Stimulated activated CD4-positive, alpha-beta T cell treated with anti-CD3 and anti-CD28 coated beads, Interleukin-12 subunit alpha, Interleukin-12 subunit beta, amount 100 ng/mL, for 24 hours (primary cell): ENCODE data around the gene OSMR.
"Not testable (repeated sequence)": the region's sequence is repeated elsewhere in the genome, so short reads cannot be mapped to it uniquely, and the experiment has no call there.

ENCODE experiments used
- DNase-seq, 2 experiments: peaks; one replicate each; pipeline ENCODE4 v3.0.0-alpha.2; 2020; ENCODE audit warnings: low read depth in 2 of 2

Gene OSMR

DNA sequence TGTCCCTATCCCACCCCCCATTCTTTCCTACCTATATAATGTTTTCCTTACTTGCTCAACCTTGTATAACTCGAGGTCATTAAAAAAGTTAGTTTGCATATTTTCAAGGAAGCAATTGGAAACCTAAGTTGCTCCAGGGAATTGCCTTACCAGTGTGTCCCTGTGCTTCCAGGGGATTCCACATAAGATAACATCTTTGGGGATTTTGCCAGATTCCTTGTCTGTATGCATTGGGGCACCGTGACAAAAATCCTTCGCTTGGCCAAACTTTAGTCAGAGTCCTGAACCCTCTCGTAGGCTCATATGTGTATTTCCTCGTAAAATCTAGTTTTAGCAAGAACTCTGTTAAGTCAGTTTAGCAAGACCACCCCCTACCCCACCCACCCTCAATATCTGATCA lies 14.7 kb upstream of the OSMR start:
- no peak for DNase-seq

DNA sequence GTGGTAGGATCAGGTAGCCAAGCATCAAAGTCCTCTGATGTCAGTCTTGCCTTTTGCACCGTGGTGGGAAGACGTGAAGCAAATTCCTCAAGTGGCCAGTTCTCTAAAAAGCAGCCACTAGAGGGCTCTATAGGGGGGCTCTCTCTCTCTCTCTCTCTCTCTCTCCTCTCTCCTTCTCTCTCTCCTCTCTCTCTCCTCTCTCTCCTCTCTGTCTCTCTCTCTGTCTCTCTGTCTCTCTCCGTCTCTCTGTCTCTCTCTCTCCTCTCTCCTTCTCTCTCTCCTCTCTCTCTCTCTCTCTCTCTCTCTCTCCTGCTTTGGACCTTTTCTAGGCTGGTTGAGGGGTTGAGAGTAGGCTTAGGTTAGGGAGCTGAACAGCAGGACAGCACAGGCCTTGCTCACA lies 13.9 kb upstream of the OSMR start:
- DNase-seq = no peak

DNA sequence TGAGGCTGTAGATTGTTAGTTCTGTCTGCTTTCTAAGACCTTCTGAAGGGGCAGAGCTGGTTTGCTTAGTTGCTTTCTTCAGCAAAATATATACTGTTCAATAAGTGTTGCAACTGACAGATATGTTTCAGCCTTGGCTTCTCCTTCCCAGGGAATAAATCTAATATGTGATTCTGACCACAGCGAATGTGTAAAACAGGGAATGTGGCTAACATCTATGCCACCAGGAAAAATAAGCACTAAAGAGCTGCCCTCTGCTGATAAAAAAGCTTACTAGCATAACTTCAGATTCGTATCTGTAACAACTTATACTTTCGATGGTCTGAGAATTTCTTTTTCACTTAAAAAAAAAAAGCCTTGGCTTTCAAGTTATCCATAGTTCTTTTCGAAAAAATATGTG lies 13.0 kb upstream of the OSMR start:
- DNase-seq = no peak

DNA sequence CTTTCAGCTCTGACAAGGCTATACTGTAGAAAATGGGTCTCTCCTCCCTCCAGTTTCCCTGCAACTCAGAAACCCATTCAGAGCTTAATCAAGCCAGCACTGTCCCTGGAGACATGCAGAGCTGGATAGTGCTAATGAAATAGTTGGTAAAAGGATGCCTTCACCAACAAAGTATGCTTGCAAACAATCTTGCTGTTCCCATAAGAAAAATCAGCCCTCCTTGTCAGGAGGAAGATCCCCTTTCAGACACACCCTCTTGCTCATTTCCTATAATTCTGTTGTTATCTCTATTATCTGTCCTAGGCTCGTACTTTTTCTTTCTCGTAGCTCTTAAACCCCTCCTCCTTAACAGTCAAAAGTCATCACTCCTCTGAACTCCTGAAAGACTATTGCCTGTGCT lies 9.9 kb upstream of the OSMR start:
- no peak for DNase-seq

DNA sequence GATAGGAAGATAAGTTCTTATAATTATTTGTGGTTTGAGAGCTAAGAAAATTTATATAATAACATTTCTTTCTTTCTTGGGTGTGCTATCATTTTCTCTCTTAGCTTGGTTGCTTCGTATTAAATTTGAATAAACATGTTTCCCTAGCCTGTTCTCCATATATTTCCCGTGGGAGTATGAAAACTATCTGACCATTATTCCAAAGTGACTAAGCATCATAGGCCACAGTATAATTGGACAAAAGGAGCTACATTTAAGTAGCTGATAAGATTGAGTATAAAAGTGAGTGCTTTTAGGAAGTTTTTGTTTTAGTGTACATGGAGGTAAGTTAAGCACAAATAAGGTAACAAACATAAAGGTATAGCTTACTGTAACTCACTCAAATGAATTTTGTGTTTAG lies 8.4 kb upstream of the OSMR start:
- no peak for DNase-seq

DNA sequence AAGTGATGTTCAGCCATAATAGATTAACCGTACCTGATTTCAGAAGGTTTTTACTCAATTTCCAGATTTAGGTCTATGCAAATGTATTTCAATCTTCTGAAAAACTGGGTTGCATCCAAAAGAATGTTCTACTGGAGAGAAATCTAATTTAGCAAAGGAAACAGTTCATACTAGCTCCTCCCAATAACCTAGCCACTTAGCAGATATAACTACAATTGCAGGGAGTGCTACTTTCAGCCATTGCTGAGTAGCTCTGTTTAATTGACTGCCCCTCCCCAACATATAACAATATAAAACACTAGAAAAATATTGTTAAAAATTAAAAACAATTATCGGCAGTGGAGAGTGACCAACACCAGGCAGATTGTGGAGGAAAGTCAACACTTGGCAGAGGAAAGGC lies 7.9 kb upstream of the OSMR start:
- DNase-seq = no peak

DNA sequence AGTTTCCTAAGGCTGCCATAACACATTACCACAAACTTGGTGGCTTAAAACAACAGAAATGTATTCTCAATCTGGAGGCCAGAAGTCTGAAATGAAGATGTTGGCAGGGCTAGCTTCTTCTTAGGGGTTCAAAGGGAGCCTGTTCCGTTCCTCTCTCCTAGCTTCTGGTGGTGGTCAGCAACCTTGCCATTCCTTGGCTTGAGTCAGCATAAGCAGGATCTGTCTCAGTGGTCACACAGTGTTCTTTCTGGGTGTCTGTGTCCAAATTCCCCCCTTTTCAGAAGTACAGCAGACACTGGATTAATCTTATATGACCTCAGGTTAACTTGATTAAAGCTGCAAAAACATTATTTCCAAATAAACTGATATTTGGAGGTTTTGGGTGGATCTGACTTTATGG lies 2.1 kb upstream of the OSMR start:
- no peak for DNase-seq

DNA sequence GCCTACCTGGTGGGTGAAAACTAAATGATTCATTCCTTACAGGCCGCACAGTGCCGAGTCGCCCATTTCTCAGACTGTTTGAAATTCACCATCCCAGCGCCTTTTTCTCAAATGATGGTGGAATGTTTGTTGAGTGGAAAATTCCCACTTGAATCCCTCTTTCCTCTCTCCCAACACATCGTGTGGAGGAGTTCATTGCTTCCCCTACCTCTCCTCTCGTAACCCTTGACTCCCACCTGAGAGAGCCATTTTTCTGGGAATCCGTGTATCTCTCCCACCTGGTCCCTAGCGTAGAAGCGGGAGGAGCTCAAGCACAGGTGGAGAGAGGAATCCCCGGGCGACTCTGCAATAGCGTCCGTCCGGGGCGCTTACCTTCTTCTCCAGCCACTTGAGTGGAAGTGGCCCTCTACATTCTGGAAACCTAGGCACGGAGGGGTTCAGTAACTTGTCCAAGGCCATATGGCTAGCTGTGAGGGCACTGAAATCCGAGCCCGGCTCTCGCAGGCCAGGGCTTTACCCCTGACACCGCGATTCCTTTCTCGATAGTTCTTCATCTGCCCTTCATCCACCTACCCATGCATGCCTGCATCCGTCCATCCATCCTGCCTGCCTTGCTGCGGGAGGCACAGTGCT lies 683 bp downstream of the OSMR start:
- DNase-seq = no peak

DNA sequence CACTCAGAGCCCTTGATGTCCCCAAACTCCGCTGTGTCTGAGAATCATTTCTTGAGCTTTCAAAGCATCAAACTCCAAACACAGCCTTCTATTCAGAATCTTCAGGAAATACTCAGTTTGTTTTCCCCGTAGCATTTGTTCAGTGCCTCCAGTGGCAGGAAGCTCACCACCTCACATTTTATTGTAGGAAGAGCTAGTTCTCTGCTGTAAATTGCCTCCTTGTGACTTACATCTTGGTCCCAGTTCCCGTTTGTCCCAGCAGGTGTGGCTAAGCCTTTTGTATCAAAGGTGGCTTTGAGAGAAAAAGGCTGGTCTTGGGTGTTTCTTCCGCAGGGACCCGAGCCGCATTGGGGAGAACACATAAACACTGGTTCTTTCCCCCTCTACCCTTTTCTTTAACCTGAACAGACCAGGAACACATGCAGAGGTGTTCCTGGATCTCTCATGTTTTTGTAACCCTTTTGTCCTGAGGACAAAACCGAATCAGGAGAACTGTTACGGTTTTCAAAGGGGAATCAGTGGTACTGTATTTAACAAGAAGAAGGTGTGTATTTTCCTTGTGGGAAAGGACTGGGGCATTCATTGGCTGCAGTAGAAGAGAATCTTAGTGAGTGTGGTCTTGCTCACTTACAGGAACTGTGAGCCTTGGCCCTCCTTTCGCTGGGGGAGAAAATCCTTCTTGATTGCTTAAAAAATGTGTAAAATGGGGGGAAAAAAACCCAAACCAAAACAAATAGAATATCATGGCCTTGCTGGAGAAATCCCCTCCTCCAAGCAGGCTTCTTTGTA lies 1.9 kb downstream of the OSMR start:
- no peak for DNase-seq

DNA sequence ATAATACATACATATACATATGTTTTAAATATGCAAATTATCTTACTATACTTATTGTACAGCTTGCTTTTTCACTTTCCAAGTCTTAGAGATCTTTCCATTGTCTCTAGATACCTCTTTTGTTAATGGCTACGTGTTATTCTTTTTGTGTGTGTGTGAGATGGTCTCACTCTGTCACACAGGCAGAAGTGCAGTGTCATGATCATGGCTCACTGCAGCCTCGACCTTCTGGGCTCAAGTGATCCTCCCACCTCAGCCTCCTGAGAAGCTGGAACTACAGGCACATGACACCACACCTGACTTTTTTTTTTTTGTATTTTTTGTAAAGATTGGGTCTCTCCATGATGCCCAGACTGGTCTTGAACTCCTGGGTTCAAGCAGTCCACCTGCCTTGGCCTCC lies 2.8 kb downstream of the OSMR start:
- no peak for DNase-seq

DNA sequence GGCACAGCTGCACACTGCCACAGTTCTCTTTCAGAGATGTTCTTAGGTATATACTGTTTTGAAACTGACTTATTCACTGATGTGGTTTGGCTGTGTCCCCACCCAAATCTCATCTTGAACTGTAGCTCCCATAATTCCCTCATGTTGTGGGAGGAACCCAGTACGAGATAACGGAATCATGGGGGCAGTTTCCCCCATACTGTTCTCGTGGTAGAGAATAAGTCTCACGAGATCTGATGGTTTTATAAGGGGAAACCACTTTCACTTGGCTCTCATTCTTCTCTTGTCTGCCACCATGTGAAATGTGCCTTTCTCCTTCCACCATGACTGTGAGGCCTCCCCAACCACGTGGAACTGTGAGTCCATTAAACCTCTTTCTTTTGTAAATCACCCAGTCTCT lies 5.8 kb downstream of the OSMR start:
- not testable (repeated sequence) for DNase-seq

DNA sequence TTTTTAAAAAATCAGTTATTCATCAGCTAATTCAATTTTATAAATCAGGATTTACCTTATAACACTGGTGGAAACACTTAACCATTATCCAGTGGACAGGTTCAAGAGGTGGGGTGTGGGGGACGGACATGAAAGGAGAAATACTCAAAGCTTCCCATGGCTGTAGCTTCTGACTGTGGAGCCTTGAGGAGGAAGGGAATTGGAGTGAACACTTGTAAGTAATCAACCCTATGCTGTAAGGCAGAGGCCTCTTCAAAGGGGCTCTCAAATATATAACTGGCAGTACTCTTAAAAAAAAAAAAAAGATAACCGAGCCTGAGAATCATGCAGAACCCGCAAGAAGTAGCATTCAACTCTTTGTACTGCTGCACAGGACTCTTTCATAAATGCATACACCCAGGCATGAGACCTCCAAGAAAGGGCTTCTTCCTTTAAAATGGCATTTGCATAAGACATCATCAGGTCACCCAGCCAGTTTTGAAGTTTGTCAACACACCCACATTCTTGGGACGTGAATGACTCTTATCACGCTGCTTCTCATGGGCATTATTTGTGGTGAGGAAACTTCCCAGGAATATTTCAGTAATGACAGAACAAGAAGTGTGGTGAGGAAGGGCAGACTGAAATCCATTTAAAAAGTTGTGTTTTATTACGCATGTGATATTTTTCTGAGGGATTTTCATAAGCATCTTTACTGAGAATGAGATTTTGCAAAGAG lies 8.1 kb downstream of the OSMR start:
- no peak for DNase-seq

DNA sequence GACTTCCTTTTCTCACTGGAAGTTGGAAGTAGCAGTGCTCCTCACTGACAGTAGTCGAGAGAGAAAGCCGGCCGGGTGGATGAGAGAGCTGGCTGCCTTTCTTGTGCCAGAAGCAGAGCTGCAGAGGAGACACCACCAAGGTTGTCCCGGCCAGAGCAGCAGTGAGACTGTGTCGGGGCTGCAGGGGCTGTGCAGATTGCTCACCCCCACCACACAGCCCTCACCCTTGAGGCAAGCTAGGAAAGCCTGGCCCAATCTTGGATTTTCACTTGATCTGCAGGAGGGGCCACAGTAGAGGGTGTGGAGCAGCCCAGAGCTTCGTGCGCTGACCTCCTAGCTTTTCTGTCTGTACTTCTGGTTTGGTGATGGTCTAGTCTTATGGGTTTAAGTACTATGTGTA lies 9.1 kb downstream of the OSMR start:
- no peak for DNase-seq

DNA sequence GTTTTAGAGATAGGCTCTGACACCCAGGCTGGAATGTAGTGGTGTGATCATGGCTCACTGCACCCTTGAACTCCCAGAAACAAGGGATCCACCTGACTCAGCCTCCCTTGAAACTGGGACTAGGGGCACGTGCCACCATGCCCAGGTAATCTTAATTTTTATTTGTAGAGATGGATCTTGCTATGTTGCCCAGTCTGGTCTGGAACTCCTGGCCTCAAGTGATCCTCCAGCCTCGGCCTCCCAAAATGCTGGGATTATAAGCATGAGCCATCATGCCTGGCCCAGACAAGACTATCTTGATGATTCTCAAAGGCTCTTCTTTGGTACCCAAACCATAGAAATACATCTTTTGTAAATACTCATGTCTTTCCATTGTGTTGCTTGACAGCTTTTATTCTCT lies 10.8 kb downstream of the OSMR start:
- no peak for DNase-seq

DNA sequence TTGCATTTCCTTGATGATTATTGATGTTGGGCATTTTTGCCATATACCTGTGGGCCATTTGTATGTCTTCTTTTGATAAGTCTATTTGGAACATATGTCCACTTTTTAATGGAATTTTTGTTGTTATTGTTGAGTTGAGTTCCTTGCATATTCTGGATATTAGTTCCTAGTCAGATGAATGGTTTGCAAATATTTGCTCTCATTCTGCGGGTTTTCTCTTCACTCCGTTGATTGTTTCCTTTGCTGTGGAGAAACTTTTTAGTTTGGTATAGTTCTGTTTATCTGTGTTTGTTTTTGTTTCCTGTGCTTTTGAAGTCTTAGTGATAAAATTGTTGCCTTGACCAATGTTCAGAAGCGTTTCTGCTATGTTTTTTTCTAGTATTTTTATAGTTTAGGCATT lies 13.0 kb downstream of the OSMR start:
- no peak for DNase-seq

DNA sequence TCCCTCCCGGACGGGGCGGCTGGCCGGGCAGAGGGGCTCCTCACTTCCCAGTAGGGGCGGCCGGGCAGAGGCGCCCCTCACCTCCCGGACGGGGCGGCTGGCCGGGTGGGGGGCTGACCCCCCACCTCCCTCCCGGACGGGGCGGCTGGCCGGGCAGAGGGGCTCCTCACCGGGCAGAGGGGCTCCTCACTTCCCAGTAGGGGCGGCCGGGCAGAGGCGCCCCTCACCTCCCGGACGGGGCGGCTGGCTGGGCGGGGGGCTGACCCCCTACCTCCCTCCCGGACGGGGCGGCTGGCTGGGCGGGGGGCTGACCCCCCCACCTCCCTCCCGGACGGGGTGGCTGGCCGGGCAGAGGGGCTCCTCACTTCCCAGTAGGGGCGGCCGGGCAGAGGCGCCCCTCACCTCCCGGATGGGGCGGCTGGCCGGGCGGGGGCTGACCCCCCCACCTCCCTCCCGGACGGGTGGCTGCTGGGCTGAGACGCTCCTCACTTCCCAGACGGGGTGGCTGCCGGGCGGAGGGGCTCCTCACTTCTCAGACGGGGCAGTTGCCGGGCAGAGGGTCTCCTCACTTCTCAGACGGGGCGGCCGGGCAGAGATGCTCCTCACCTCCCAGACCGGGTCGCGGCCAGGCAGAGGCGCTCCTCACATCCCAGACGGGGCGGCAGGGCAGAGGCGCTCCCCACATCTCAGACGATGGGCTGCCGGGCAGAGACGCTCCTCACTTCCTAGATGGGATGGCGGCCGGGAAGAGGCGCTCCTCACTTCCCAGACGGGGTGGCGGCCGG lies 16.4 kb downstream of the OSMR start:
- DNase-seq = not testable (repeated sequence)

DNA sequence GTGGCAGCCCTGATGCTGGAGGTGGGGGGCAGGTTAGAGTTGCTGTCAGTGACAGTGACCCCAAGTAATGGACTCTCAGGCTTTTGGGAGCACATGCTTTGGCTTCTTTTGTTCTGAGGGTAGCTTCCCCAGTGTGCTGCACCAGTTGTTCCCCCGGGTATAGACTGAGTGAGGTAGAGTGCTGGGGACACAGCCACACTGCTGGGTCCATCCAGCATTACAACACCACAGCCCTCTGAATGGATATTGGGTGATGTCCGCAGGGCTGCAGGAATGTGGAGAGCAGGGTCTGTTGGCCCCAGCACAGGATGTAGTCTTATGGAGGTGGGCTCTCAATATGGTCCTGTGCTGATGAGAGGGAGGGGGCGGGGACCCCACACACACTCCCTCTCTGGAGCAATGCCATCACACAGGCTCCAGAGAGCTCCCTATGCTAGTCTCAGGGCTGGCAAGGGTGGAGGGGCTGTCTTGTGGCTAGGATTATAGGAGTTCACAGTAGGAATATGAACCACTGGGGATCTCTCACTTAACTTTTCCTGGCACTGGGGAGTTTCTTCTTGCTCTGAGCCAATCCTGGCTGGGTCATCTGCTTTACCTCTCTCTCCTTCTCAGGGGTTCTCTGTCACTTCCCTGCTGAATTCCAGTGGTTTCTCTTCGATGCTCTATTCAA lies 20.7 kb downstream of the OSMR start:
- no peak for DNase-seq

DNA sequence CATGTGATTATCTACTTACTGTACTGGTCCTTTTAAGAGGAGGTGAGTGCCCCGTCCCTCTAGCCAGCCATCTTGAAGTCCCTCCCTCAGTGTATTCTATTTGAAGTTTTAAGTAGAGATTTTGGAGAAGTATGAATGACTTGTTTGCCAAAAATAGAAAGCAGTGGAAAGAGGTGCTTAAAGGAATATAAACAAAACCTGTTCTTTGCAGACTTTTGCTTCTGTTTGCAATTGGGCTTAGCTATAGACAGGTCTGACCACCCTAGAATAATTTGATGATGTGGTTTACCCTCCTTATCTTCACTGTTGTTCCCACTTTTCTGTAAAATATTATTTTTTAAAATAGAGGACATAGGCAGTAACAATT lies 21.2 kb downstream of the OSMR start:
- no peak for DNase-seq

DNA sequence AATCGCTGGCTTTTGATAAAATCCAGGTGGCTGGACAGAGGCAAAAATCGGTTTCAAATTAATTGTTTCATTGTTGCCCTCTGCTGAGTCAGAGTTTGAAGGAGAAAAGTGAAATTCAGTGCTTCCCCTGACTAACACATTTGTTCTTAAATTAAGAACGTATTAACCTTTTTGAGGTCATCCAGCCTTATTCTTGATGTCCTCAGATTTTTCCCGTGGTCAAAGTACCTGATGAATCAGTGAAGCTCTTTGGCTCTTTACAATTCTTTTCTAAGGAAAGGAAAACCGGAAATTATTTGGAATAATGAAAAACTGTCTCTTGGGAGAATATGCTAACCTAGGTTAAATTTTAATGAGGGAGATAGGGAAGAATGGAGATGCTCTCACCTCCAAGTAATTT lies 21.6 kb downstream of the OSMR start:
- DNase-seq = no peak

DNA sequence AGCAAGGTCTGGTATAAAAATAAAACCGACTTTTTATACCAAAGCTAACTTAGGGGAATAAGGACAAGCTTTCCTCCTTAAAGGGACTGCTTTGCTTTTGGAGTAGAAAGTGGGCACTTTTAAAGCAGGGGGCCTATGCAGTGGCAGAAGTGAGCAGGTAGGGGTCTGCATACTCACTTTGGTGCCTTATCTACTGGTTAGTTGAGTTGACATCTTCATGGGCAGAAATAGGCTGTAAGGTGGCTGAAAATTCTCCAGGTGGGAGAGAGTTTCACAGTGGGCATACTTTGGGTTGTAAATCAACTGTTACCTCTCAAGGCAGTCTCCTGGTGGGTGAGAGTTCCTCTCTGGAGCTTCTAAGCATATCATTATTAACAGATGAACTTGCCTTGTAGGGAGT lies 24.8 kb downstream of the OSMR start:
- no peak for DNase-seq

DNA sequence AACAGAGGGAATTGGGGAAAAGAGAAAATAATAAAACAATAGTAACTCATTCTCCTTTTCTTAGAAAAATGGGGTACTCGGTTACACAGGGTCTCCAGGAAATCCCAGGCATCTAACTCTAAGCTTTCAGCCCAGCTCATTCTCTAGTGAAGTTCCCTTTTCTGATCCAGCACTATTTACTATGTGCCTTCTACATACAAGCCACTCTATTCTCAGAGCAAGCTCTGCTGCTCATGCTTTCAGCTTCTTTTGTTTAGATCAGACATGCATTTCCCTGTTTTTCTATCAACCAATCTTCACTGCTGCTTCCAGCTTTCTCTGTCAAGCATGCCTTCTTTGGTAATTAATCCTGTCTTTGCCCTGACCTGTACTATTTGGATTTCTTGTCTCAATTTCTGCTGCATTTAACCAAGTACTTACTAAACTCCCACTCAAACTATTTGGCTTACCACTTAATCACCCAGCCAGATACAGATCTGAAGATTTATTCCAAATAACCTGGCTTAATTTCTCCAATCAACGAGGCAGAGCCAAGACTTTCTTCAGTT lies 25.3 kb downstream of the OSMR start:
- no peak for DNase-seq
